Mucosa of descending colon (tissue), 3 donors: ENCODE results near the gene VSIR. TPM values are rescaled to one million over a fixed set of nuclear protein-coding genes. Genes with fewer than 3 reads are reported as not detected.

Source experiments
- ATAC-seq: fragments of 200-7000 bp; cut with Tn5 transposase; one replicate; pipeline ENCODE4 v1.9.1; 2020; ENCODE audit warnings: mild to moderate bottlenecking, moderate library complexity
- DNase-seq, 3 donors: peaks; one replicate each; pipeline ENCODE4 v3.0.0-alpha.2; 2020
- H3K36me3 ChIP-seq: fragments of 200-600 bp; one replicate; pipeline ENCODE4 v1.8.0; 2021; ENCODE audit warnings: low read depth, mild to moderate bottlenecking
- H3K4me1 ChIP-seq: fragments of 200-600 bp; one replicate; pipeline ENCODE4 v1.8.0; 2021; ENCODE audit warnings: low read depth, mild to moderate bottlenecking
- H3K4me3 ChIP-seq: fragments of 200-600 bp; one replicate; pipeline ENCODE4 v1.8.0; 2021; ENCODE audit warnings: mild to moderate bottlenecking
- H3K9me3 ChIP-seq: fragments of 200-600 bp; one replicate; pipeline ENCODE4 v1.8.0; 2021; ENCODE audit warnings: mild to moderate bottlenecking
- intact Hi-C, 2 donors: fragments of 100-400 bp; cut with DNase I in 1 of 2; cut with micrococcal nuclease in 1 of 2; formaldehyde crosslinking; loops; one replicate each; pipeline versions ENCODE4 v1.11.0 to v1.11.1; 2022; cut with DNase I, micrococcal nuclease
- total RNA-seq, 3 donors: library from RNA; stranded (reverse); fragmentation: NEBNext Ultra II Directional in 2 of 3; extraction: Animal tissue kit (Norgen Biotek cat#: 25700) in 2 of 3; gene quantifications; one replicate each; pipeline versions ENCODE4 v1.2.1 to v1.2.4, GENCODE V29; 2021 to 2023
- TF ChIP-seq, protein P1 (sequence below): fragments of 200-600 bp; IDR thresholded peaks from one replicate; pipeline ENCODE4 v1.8.0; 2022; ENCODE audit warnings: antibody characterized with exemption, mild to moderate bottlenecking
- donor health status: DM: no; HTN: no; CAD: no; lungs with moderate emphysema.
- donor health status: DM: no; HTN: no; CAD: no.
- donor health status: DM: no; HTN: yes; CAD: no.

VSIR gene
- total RNA-seq, 3 donors from 2014 or later: 48.1 to 71.0 (median 60.7) TPM

DNA sequence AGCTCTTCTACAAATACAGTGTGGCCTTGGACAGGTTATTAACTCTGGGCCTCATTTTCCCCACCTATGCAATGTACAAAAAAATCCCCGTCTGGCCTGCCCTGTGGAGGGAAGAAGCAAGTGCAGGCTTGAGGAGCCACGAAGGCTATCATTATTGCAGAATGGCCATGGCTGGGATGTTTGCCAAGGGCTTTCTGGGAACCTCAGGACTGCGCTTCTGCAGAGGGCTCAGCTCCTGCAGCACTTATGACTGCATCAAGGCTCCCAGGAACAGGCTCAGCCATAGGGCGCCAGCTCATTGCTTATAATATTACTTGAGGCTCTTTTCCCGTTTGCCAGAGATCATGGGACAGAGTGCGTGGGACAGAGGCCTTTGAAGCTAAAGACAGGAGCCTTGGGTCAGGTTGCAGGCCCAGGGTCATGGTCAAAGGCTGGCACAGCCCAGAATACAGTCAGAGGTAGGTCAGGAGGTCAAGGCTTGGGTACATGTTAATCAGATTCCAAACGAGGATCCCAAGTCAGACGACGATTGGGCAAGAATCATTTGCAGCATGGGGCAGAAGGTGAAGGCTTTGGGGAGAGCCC is 33.2 kb downstream of the VSIR start:
- Histone ChIP-seq H3K36me3 (no peaks in the 10 kb centered on the region), H3K9me3 (no peaks in the 10 kb centered on the region), H3K4me1 (peaks cover 29% of the 10 kb centered on the region), H3K4me3 (no peak overlapping the region)
- DNase-seq (peak in 2 of 3 donors; percentile 40 to 62), ATAC-seq (no peak)
- intact Hi-C loops: no loop called here
- TF ChIP-seq, protein P1, sequence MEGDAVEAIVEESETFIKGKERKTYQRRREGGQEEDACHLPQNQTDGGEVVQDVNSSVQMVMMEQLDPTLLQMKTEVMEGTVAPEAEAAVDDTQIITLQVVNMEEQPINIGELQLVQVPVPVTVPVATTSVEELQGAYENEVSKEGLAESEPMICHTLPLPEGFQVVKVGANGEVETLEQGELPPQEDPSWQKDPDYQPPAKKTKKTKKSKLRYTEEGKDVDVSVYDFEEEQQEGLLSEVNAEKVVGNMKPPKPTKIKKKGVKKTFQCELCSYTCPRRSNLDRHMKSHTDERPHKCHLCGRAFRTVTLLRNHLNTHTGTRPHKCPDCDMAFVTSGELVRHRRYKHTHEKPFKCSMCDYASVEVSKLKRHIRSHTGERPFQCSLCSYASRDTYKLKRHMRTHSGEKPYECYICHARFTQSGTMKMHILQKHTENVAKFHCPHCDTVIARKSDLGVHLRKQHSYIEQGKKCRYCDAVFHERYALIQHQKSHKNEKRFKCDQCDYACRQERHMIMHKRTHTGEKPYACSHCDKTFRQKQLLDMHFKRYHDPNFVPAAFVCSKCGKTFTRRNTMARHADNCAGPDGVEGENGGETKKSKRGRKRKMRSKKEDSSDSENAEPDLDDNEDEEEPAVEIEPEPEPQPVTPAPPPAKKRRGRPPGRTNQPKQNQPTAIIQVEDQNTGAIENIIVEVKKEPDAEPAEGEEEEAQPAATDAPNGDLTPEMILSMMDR: no peak

DNA sequence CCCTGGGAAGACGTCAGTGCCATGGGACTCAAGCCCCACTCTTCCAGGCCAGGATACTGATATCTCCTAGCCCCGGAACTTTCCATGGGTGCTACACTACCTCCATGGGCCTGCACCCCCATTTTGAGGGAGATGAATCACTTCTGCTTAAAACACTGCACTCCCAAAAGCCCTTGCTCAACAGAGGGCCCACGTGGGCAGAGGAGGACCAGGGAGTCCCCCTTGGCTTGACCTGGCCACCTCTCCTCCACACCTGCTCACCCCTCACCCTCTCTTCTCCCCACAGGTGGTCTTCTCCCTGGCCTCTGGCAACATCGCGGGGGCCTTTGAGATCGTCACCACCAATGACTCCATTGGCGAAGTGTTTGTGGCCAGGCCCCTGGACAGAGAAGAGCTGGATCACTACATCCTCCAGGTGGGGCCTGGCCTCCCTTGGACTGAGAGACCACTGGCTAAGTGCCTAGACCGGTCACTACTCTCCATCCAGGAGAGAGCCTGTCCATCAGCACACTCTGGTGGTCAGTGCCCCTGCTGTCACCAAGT is 33.9 kb downstream of the VSIR start:
- Histone ChIP-seq H3K4me1 (peaks cover 30% of the 10 kb centered on the region), H3K36me3 (no peaks in the 10 kb centered on the region)
- intact Hi-C loops: no loop called here

DNA sequence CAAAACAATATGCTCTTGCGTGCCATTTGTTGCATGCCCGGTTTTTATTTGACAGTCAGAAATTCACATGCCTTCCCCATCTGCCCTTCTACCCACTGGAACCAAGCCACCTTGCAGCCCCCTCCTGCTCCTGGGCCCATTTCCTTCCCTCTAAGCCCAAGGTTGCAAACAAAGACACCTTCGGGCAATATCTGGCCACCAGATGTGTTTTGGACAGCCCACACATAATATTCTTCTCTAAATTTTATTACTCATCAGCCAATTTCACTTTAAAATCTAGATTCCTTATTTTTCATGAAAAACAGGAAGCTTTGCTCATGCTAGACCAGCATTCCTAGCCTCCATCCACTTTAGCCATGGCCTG is 35.5 kb downstream of the VSIR start:
- no peak overlapping the region for H3K4me3 ChIP-seq
- ATAC-seq: no peak
- peaks cover 30% of the 10 kb centered on the region for H3K4me1 ChIP-seq
- intact Hi-C loops: no loop called here
- TF ChIP-seq, protein P1: no peak
- H3K9me3 ChIP-seq: no peaks in the 10 kb centered on the region
- H3K36me3 ChIP-seq: no peaks in the 10 kb centered on the region
- DNase-seq: no peak

More for the DNA sequence above, 33.9 kb downstream of the VSIR start:
- H3K9me3 ChIP-seq: no peaks in the 10 kb centered on the region
- DNase-seq: no peak
- no peak overlapping the region for H3K4me3 ChIP-seq
- ATAC-seq: no peak
- TF ChIP-seq, protein P1: no peak

DNA sequence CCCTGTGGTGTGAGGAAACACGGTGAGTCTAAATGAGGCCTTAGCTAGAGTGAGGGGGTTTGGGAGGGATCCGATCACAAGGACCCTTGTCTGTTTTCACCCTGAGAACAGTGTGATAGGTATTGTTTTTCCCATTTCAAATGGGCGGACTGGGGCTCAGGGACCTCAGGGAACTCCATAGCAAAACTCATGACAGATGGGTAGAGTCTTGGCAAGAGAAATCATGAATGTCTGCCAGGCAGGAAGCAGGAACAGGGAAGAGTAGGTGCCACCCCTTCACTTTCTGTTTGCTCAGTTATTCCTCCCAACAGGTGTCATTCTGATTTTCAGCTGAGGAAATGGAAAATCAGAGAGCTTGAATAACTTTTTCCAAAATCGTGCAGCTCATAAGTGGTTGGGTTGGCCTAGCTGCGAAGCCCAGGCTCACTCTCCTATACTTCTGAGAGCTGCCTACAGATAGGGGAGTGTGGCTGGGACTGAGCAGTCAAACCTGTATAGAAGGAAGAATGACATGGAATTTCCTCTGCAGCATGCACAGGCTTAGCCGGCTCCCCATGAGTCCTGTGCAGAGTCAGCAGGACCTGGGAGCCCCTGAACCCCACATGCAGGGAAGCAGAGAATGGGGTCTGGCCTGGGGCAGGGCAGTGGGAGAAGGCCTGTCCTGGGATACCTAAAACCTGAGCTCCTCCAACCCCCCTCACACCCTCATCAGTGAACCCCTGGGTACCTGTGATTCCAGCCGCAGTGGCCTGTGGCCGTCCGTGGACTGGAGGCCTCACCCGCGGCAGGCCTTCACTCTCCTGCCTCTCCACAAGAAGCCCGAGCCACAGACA is 36.1 kb downstream of the VSIR start:
- intact Hi-C loops: no loop called here
- peak in 2 of 3 donors; percentile 27 to 81 for DNase-seq

DNA sequence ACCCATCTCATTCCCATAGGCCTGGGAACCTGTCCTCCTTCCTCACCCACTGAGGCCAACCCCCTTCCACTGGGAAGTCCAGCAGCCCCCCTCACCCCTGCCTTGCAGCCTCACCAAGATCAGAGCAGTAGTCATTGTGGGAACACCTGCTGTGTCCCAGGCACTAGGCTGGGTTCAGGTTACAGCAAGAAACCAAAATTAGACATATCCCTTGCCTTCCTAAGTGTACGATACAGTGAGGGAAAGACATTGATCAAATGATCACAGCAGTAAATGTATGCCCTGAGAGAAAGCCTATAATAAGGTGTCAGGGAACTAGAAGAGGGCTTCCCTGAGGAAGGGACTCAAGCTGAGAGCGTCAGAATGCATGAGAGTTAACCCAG is 36.8 kb downstream of the VSIR start:
- Histone ChIP-seq H3K4me1 (peaks cover 26% of the 10 kb centered on the region), H3K9me3 (no peaks in the 10 kb centered on the region), H3K36me3 (no peaks in the 10 kb centered on the region), H3K4me3 (no peak overlapping the region)
- DNase-seq: no peak
- TF ChIP-seq, protein P1: no peak
- ATAC-seq: peak; percentile 2
- intact Hi-C loops: no loop called here

More for the DNA sequence above, 36.1 kb downstream of the VSIR start:
- TF ChIP-seq, protein P1: no peak
- H3K4me3 ChIP-seq: no peak overlapping the region
- peak; percentile 85 for ATAC-seq
- no peaks in the 10 kb centered on the region for H3K9me3 ChIP-seq
- no peaks in the 10 kb centered on the region for H3K36me3 ChIP-seq
- peaks cover 30% of the 10 kb centered on the region for H3K4me1 ChIP-seq
